AG09309 (cell line): ENCODE measurements around the gene PSMG4.
"Not testable (repeated sequence)": the region's sequence is repeated elsewhere in the genome, so short reads cannot be mapped to it uniquely, and the experiment has no call there.

Source experiments
- DNase-seq: peaks from one replicate; pipeline ENCODE4 v3.0.0-alpha.2; 2010; ENCODE audit warnings: low read depth
- H3K4me3 ChIP-seq: 2 replicates; pipeline ENCODE4 v1.5.1; 2011; ENCODE audit warnings: mild to moderate bottlenecking, low read depth, low read length, moderate library complexity; ENCODE audit not compliant: control insufficient read depth
- CTCF ChIP-seq: IDR thresholded peaks from 2 replicates; pipeline ENCODE4 v1.5.1; 2011; ENCODE audit warnings: mild to moderate bottlenecking, low read depth, low read length, inconsistent platforms; ENCODE audit not compliant: insufficient read depth, control insufficient read depth; ENCODE audit errors: missing control alignments

The PSMG4 gene

GRCh38 chr6:3235486-3235885, 23.3 kb upstream of the PSMG4 start:
- TF ChIP-seq CTCF = no peak
- H3K4me3 ChIP-seq = no peak overlapping the region
- no peak for DNase-seq

GRCh38 chr6:3236005-3236404, 22.7 kb upstream of the PSMG4 start:
- DNase-seq = no peak
- H3K4me3 ChIP-seq = no peak overlapping the region
- TF ChIP-seq CTCF = no peak

GRCh38 chr6:3237761-3238662, 20.7 kb upstream of the PSMG4 start:
- no peak for DNase-seq
- no peak overlapping the region for H3K4me3 ChIP-seq
- TF ChIP-seq CTCF = peak; percentile 1

- no peak for DNase-seq
- TF ChIP-seq CTCF = peak; percentile 12
- H3K4me3 ChIP-seq = no peak overlapping the region
Observed at GRCh38 chr6:3239110-3239830, 19.5 kb upstream of the PSMG4 start.

- no peak overlapping the region for H3K4me3 ChIP-seq
- no peak for DNase-seq
- no peak for TF ChIP-seq CTCF
Observed at GRCh38 chr6:3240595-3240994, 18.2 kb upstream of the PSMG4 start.

- not testable (repeated sequence) for DNase-seq, H3K4me3 ChIP-seq
Observed at GRCh38 chr6:3241745-3242144, 17.0 kb upstream of the PSMG4 start.

GRCh38 chr6:3242768-3243167, 16.0 kb upstream of the PSMG4 start:
- no peak for DNase-seq
- H3K4me3 ChIP-seq = no peak overlapping the region
- TF ChIP-seq CTCF = no peak
